GM12891 (cell line): Measurements from ENCODE around the gene MTAP.

Experiments used
- PAX5 ChIP-seq: IDR thresholded peaks from 2 replicates; pipeline ENCODE4 v1.6.1; 2011; ENCODE audit warnings: low read length, moderate library complexity, mild to moderate bottlenecking; ENCODE audit not compliant: insufficient read depth, severe bottlenecking
- POLR2A ChIP-seq: IDR thresholded peaks from 2 replicates; pipeline ENCODE4 v1.6.1; 2011; ENCODE audit warnings: low read depth, low read length, control low read depth
- POLR2AphosphoS5 ChIP-seq: IDR thresholded peaks from 2 replicates; pipeline ENCODE4 v1.6.1; 2011; ENCODE audit warnings: low read depth, low read length, control low read depth
- SPI1 ChIP-seq: IDR thresholded peaks from 2 replicates; pipeline ENCODE4 v1.6.1; 2011; ENCODE audit warnings: low read depth, low read length, control low read depth
- TAF1 ChIP-seq: IDR thresholded peaks from 2 replicates; pipeline ENCODE4 v1.6.1; 2011; ENCODE audit warnings: low read depth, low read length, control low read depth

DNA sequence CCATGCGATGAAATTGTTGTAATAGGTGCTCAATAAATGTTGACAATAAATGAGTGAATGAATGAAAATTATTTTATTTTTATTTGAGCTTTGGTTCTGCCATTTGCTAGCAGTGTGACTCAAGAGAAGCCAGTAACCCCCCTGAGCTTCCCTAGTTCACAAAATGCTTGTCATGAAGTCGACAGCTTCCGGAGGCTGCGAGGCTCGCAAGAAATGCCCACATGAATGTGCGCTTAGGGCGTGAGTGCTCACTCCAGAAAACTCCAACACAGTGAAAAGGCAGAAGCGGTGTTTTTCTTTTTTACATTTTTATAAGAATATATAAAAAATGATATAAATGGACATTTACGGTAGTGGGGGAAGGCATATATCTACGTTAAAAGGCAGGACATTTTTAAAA is 165.3 kb downstream of the MTAP start:
- TF ChIP-seq POLR2AphosphoS5 = no peak
- TF ChIP-seq POLR2A = no peak
- TF ChIP-seq TAF1 = no peak
- TF ChIP-seq SPI1 = no peak
- no peak for TF ChIP-seq PAX5
